Measurements from ENCODE around the gene SHISA7.

SHISA7 gene

GRCh38 chr19:55486043-55486970 lies 43.2 kb upstream of the SHISA7 start:
- Histone ChIP-seq H3K27ac (ENCODE audit: low read depth, low read length) (peak overlapping the region; percentile 7; the same call in 1 of the 2 replicates), H3K9me3 (ENCODE audit: control insufficient read depth, insufficient read depth, low read depth, low read length) (no peaks in the 10 kb centered on the region), H3K4me1 (ENCODE audit: control insufficient read depth, insufficient read depth, low read length) (peaks cover 57% of the 10 kb centered on the region), H3K4me3 (ENCODE audit: low read depth, low read length) (peak overlapping the region; percentile 73), H3K27me3 (ENCODE audit: control insufficient read depth, insufficient read depth, low read length) (peaks cover 3% of the 10 kb centered on the region; the same call in 1 of the 2 replicates), H3K36me3 (ENCODE audit: control insufficient read depth, insufficient read depth, low read length) (peaks cover 11% of the 10 kb centered on the region), H3K9ac (ENCODE audit: low read length) (peak overlapping the region; percentile 68)

- peak overlapping the region; percentile 73 for H3K4me3 ChIP-seq (ENCODE audit: low read depth, low read length)
- H3K9me3 ChIP-seq (ENCODE audit: control insufficient read depth, insufficient read depth, low read depth, low read length): no peaks in the 10 kb centered on the region
- peak overlapping the region; percentile 74 for H3K9ac ChIP-seq (ENCODE audit: low read length)
- H3K27ac ChIP-seq (ENCODE audit: low read depth, low read length): peak overlapping the region; percentile 19
- peaks cover 3% of the 10 kb centered on the region; the same call in 1 of the 2 replicates for H3K27me3 ChIP-seq (ENCODE audit: control insufficient read depth, insufficient read depth, low read length)
- peaks cover 11% of the 10 kb centered on the region for H3K36me3 ChIP-seq (ENCODE audit: control insufficient read depth, insufficient read depth, low read length)
- peaks cover 57% of the 10 kb centered on the region for H3K4me1 ChIP-seq (ENCODE audit: control insufficient read depth, insufficient read depth, low read length)
Measured at GRCh38 chr19:55485439-55486011, 42.4 kb upstream of the SHISA7 start.

- Histone ChIP-seq H3K9me3 (ENCODE audit: control insufficient read depth, insufficient read depth, low read depth, low read length) (no peaks in the 10 kb centered on the region), H3K27me3 (ENCODE audit: control insufficient read depth, insufficient read depth, low read length) (peaks cover 3% of the 10 kb centered on the region; the same call in 1 of the 2 replicates), H3K4me1 (ENCODE audit: control insufficient read depth, insufficient read depth, low read length) (peaks cover 57% of the 10 kb centered on the region), H3K36me3 (ENCODE audit: control insufficient read depth, insufficient read depth, low read length) (peaks cover 11% of the 10 kb centered on the region), H3K4me3 (ENCODE audit: low read depth, low read length) (peak within 1 kb of the TSS; percentile 73), H3K9ac (ENCODE audit: low read length) (peak within 1 kb of the TSS; percentile 74), H3K27ac (ENCODE audit: low read depth, low read length) (peak within 1 kb of the TSS; percentile 19)
Measured at GRCh38 chr19:55484593-55485438, 41.7 kb upstream of the SHISA7 start, which contains the start of gene NAT14. Gene NAT14, plus strand, starts transcription at chr19:55485188. Its CDS starts 521 bp downstream, at chr19:55485709.

GRCh38 chr19:55483706-55484592 lies 40.8 kb upstream of the SHISA7 start:
- Histone ChIP-seq H3K9ac (ENCODE audit: low read length) (no peak overlapping the region), H3K27ac (ENCODE audit: low read depth, low read length) (no peak overlapping the region), H3K36me3 (ENCODE audit: control insufficient read depth, insufficient read depth, low read length) (peaks cover 11% of the 10 kb centered on the region), H3K4me3 (ENCODE audit: low read depth, low read length) (peak overlapping the region; percentile 73), H3K27me3 (ENCODE audit: control insufficient read depth, insufficient read depth, low read length) (no peaks in the 10 kb centered on the region), H3K9me3 (ENCODE audit: control insufficient read depth, insufficient read depth, low read depth, low read length) (no peaks in the 10 kb centered on the region), H3K4me1 (ENCODE audit: control insufficient read depth, insufficient read depth, low read length) (peaks cover 49% of the 10 kb centered on the region)

- H3K9ac ChIP-seq (ENCODE audit: low read length): no peak overlapping the region
- peaks cover 11% of the 10 kb centered on the region for H3K36me3 ChIP-seq (ENCODE audit: control insufficient read depth, insufficient read depth, low read length)
- peaks cover 44% of the 10 kb centered on the region for H3K4me1 ChIP-seq (ENCODE audit: control insufficient read depth, insufficient read depth, low read length)
- no peaks in the 10 kb centered on the region for H3K9me3 ChIP-seq (ENCODE audit: control insufficient read depth, insufficient read depth, low read depth, low read length)
- H3K4me3 ChIP-seq (ENCODE audit: low read depth, low read length): no peak overlapping the region
- H3K27ac ChIP-seq (ENCODE audit: low read depth, low read length): no peak overlapping the region
- H3K27me3 ChIP-seq (ENCODE audit: control insufficient read depth, insufficient read depth, low read length): no peaks in the 10 kb centered on the region
Measured at GRCh38 chr19:55482967-55483705, 40.0 kb upstream of the SHISA7 start.

- no peak overlapping the region for H3K27ac ChIP-seq (ENCODE audit: low read depth, low read length)
- no peaks in the 10 kb centered on the region for H3K9me3 ChIP-seq (ENCODE audit: control insufficient read depth, insufficient read depth, low read depth, low read length)
- H3K4me3 ChIP-seq (ENCODE audit: low read depth, low read length): no peak overlapping the region
- H3K4me1 ChIP-seq (ENCODE audit: control insufficient read depth, insufficient read depth, low read length): peaks cover 39% of the 10 kb centered on the region
- no peak overlapping the region for H3K9ac ChIP-seq (ENCODE audit: low read length)
- no peaks in the 10 kb centered on the region for H3K27me3 ChIP-seq (ENCODE audit: control insufficient read depth, insufficient read depth, low read length)
- peaks cover 11% of the 10 kb centered on the region for H3K36me3 ChIP-seq (ENCODE audit: control insufficient read depth, insufficient read depth, low read length)
Measured at GRCh38 chr19:55482156-55482961, 39.3 kb upstream of the SHISA7 start.

GRCh38 chr19:55481794-55482155 lies 38.7 kb upstream of the SHISA7 start:
- Histone ChIP-seq H3K9me3 (ENCODE audit: control insufficient read depth, insufficient read depth, low read depth, low read length) (no peaks in the 10 kb centered on the region), H3K27ac (ENCODE audit: low read depth, low read length) (no peak overlapping the region), H3K4me1 (ENCODE audit: control insufficient read depth, insufficient read depth, low read length) (peaks cover 33% of the 10 kb centered on the region), H3K4me3 (ENCODE audit: low read depth, low read length) (no peak overlapping the region), H3K36me3 (ENCODE audit: control insufficient read depth, insufficient read depth, low read length) (peaks cover 11% of the 10 kb centered on the region), H3K27me3 (ENCODE audit: control insufficient read depth, insufficient read depth, low read length) (no peaks in the 10 kb centered on the region), H3K9ac (ENCODE audit: low read length) (no peak overlapping the region)

- Histone ChIP-seq H3K27me3 (ENCODE audit: control insufficient read depth, insufficient read depth, low read length) (no peaks in the 10 kb centered on the region), H3K9ac (ENCODE audit: low read length) (no peak overlapping the region), H3K9me3 (ENCODE audit: control insufficient read depth, insufficient read depth, low read depth, low read length) (no peaks in the 10 kb centered on the region), H3K4me3 (ENCODE audit: low read depth, low read length) (no peak overlapping the region), H3K4me1 (ENCODE audit: control insufficient read depth, insufficient read depth, low read length) (peaks cover 31% of the 10 kb centered on the region), H3K36me3 (ENCODE audit: control insufficient read depth, insufficient read depth, low read length) (peaks cover 11% of the 10 kb centered on the region), H3K27ac (ENCODE audit: low read depth, low read length) (no peak overlapping the region)
Measured at GRCh38 chr19:55481148-55481793, 38.2 kb upstream of the SHISA7 start.

Measured in HUES6 (cell line).